HG03025 (cell line): ENCODE data around the gene DCAF4.

Experiments used
- ATAC-seq: cut with Tn5 transposase; IDR thresholded peaks from one replicate; pipeline ENCODE4 v1.9.1; 2021; ENCODE audit warnings: mild to moderate bottlenecking, moderate library complexity; ENCODE audit not compliant: unreplicated experiment, low FRiP score

The DCAF4 gene

GRCh38 chr14:72894323-72894622 is 32.0 kb upstream of the DCAF4 start:
- no peak for ATAC-seq

- no peak for ATAC-seq
These were observed 31.5 kb upstream of the DCAF4 start for GRCh38 chr14:72894623-72895378.

- no peak for ATAC-seq
These were observed 27.8 kb upstream of the DCAF4 start for GRCh38 chr14:72898448-72898847.

GRCh38 chr14:72901361-72901760 is 24.9 kb upstream of the DCAF4 start:
- no peak for ATAC-seq

GRCh38 chr14:72902801-72903530 is 23.3 kb upstream of the DCAF4 start:
- ATAC-seq = no peak

- ATAC-seq = no peak
These were observed 22.5 kb upstream of the DCAF4 start for GRCh38 chr14:72903716-72904115.

- no peak for ATAC-seq
These were observed 22.0 kb upstream of the DCAF4 start for GRCh38 chr14:72904218-72904617.

- no peak for ATAC-seq
These were observed 21.3 kb upstream of the DCAF4 start for GRCh38 chr14:72904840-72905561.

- no peak for ATAC-seq
These were observed 19.9 kb upstream of the DCAF4 start for GRCh38 chr14:72906316-72906715.

- ATAC-seq = no peak
These were observed 19.4 kb upstream of the DCAF4 start for GRCh38 chr14:72906879-72907278.

- no peak for ATAC-seq
These were observed 18.4 kb upstream of the DCAF4 start for GRCh38 chr14:72907886-72908285.

- no peak for ATAC-seq
These were observed 17.1 kb upstream of the DCAF4 start for GRCh38 chr14:72909163-72909562.

- ATAC-seq = no peak
These were observed 12.5 kb upstream of the DCAF4 start for GRCh38 chr14:72913809-72914208.

GRCh38 chr14:72916174-72916573 is 10.1 kb upstream of the DCAF4 start:
- ATAC-seq = no peak

GRCh38 chr14:72917094-72917802 is 9.0 kb upstream of the DCAF4 start:
- no peak for ATAC-seq

GRCh38 chr14:72920008-72920407 is 6.3 kb upstream of the DCAF4 start:
- no peak for ATAC-seq

GRCh38 chr14:72921396-72921795 is 4.9 kb upstream of the DCAF4 start:
- ATAC-seq = no peak

- ATAC-seq = no peak
These were observed 1.9 kb upstream of the DCAF4 start for GRCh38 chr14:72924337-72924736.

- no peak for ATAC-seq
These were observed 999 bp upstream of the DCAF4 start for GRCh38 chr14:72925171-72925759.

GRCh38 chr14:72925815-72926291 is 411 bp upstream of the DCAF4 start:
- ATAC-seq = peak; percentile 15
